Activated CD4-positive, alpha-beta T cell treated with anti-CD3 and anti-CD28 coated beads, Interleukin-2, Interleukin-6, amounts not matched to agents 100 ng/mL and 50 ng/mL, durations not matched to agents 16 hours and 8 hours (primary cell): ENCODE measurements around the gene PLCL1.
"Not testable (repeated sequence)": the region's sequence is repeated elsewhere in the genome, so short reads cannot be mapped to it uniquely, and the experiment has no call there.

Experiments used
- DNase-seq: peaks from one replicate; pipeline ENCODE4 v3.0.0-alpha.2; 2020

Gene PLCL1

GRCh38 chr2:197810016-197810415 is 5.6 kb downstream of the PLCL1 start:
- no peak for DNase-seq

GRCh38 chr2:197810491-197810890 is 6.1 kb downstream of the PLCL1 start:
- no peak for DNase-seq

- DNase-seq: peak; percentile 42
Observed at GRCh38 chr2:197813093-197813787, 8.8 kb downstream of the PLCL1 start.

GRCh38 chr2:197814526-197814925 is 10.1 kb downstream of the PLCL1 start:
- DNase-seq: no peak

- no peak for DNase-seq
Observed at GRCh38 chr2:197821550-197822289, 17.3 kb downstream of the PLCL1 start.

- no peak for DNase-seq
Observed at GRCh38 chr2:197822333-197822732, 17.9 kb downstream of the PLCL1 start.

GRCh38 chr2:197827618-197828017 is 23.2 kb downstream of the PLCL1 start:
- no peak for DNase-seq

GRCh38 chr2:197828464-197829135 is 24.2 kb downstream of the PLCL1 start:
- DNase-seq: no peak

GRCh38 chr2:197834771-197835170 is 30.4 kb downstream of the PLCL1 start:
- not testable (repeated sequence) for DNase-seq

GRCh38 chr2:197835293-197835692 is 30.9 kb downstream of the PLCL1 start:
- no peak for DNase-seq

- peak; percentile 67 for DNase-seq
Observed at GRCh38 chr2:197838036-197838435, 33.6 kb downstream of the PLCL1 start.

- DNase-seq: no peak
Observed at GRCh38 chr2:197838579-197838978, 34.2 kb downstream of the PLCL1 start.

- no peak for DNase-seq
Observed at GRCh38 chr2:197839327-197839726, 34.9 kb downstream of the PLCL1 start.

- DNase-seq: no peak
Observed at GRCh38 chr2:197839856-197840255, 35.5 kb downstream of the PLCL1 start.

GRCh38 chr2:197846128-197846527 is 41.7 kb downstream of the PLCL1 start:
- DNase-seq: no peak

GRCh38 chr2:197846777-197847176 is 42.4 kb downstream of the PLCL1 start:
- no peak for DNase-seq

- DNase-seq: peak; percentile 26
Observed at GRCh38 chr2:197847651-197848401, 43.4 kb downstream of the PLCL1 start.

GRCh38 chr2:197848602-197849001 is 44.2 kb downstream of the PLCL1 start:
- DNase-seq: no peak

- DNase-seq: no peak
Observed at GRCh38 chr2:197850882-197851450, 46.6 kb downstream of the PLCL1 start.

GRCh38 chr2:197851451-197851850 is 47.1 kb downstream of the PLCL1 start:
- DNase-seq: no peak

- no peak for DNase-seq
Observed at GRCh38 chr2:197852108-197852507, 47.7 kb downstream of the PLCL1 start.

GRCh38 chr2:197853549-197853948 is 49.2 kb downstream of the PLCL1 start:
- DNase-seq: no peak
